IPS DF 19.7 (cell line): ENCODE data around the gene CORIN.

ENCODE experiments used
- DNase-seq: peaks from one replicate; pipeline ENCODE4 v3.0.0-alpha.2; 2013; ENCODE audit warnings: low read depth, low spot score

CORIN gene

GRCh38 chr4:47836641-47837093 is 1.2 kb downstream of the CORIN start:
- DNase-seq, result peak; percentile 69

DNA sequence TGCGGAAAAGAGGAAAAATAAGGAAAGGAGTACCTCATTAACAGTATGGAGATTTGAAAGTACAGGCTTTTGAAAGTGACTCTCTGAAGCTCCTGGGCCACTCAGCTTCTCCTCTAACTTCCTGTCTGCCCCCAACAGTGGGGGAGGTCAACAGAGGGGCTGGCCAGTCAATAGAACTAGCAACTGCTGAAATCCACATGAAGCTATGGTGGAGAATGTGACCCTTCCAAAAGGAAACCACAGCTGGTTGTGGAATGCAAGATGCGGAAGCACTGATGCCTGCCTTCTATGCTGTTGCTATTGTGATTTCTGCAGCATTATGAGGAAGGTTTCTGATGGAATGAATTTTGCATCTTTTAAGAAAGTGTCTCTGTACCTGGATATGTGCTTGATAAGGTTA is 2.4 kb downstream of the CORIN start:
- no peak for DNase-seq

- DNase-seq, result no peak
Measured at GRCh38 chr4:47831026-47831679, 6.7 kb downstream of the CORIN start.

DNA sequence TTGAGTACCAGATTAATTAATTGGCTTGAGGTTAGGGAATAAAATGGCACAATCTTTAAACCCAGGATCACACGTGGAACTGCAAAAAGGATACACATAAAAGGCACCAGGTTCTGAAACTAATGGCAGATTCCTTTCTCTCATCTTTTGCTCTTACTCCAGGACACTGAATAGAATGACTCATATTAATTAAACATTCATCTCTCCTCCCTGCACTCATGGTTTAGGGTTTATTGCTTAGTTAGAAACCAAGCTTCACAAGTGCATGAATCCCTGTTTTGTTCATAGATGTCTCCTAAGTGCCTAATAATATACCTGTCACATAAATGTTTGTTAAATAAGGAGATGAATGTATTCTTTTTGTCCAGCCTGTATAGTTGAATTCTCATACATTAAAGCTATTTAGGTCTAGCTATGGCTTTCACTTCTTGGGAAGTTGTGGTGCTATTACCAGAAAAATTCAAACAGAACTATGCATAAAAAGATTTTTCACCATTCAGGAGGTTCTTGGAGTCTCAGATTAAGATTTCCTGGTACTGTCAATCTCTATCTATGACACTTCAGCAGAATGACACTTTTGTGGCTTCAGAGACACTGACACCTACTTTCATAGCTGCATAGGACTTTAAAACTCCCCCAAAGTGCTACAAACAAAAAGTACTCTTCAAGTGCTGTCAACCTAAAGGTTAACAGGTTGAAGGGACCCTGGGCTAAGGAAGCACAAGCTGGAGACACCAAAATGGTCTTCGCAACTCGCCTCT is 7.4 kb downstream of the CORIN start:
- DNase-seq, result no peak

- no peak for DNase-seq
Measured at GRCh38 chr4:47829438-47829837, 8.4 kb downstream of the CORIN start.

DNA sequence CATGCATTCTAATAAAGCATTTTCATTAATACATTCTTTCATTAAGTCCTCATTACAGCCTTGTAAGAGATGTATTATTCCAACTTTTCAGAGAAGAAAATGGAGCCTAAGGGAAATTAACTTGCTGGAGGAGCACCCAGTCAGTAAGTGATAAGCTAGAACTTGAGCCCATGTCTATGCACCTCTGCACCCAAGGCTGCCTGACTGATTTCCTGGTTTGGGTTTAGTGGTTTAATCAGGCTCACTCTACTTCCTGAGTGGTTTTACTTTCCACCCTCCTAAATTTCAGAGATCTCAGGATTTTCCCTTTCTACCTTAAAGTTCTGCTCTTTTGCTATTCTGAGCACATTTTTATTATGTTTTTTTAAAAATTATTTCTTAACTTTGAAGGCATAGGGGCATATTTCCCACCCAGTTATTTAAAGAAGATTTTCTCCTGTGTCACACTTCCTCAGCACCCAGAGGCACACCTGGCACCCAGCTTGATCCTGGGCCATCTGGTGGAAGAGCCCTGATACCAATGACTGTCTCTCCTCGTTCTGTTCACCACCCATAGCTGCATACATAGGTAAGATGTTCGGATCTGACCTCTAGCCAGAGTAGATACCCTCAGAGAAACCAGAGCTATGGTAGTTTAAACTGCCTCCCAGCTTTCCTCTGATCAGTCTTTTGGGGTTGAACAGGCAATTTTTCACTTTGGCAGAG is 10.4 kb downstream of the CORIN start:
- DNase-seq, result no peak

DNA sequence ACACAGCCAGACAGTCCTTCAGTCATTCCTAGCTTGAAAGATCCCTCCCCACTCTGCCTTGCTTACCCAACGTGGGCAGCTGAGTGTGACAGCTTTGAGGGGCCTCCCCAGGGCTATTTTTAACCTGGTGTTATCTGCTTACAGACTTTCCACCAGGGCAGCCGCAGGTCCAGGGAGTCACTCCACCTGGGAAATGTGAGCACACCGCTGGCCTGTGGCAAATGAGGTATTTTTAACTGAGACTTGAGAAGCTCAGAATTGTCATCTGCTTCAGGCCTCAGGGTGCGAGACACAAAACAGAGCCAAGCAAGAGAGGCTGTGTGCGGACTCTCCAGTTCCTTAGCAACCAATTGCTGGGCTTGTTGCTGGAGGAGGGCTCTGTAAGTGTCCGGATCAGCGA is 13.0 kb downstream of the CORIN start:
- no peak for DNase-seq

- DNase-seq, result no peak
Measured at GRCh38 chr4:47819178-47819577, 18.7 kb downstream of the CORIN start.

DNA sequence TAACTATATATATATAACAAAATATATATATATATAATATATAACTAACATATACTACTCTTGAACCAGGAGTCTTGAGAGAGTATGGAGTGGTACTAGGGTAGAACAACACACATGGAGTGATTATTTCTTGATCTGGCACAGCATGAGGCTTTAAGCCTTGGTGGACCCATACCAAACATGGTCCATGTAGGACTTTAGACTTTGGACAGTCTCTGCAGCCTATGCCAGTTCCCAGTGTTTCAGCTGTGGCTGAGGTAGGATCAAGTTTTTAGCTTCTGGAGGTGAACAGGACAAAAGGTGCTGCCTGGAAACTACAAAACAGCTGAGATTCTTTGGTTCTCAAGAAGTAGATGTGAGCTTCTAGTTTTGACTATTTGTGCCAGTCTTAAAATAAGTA is 20.6 kb downstream of the CORIN start:
- no peak for DNase-seq

DNA sequence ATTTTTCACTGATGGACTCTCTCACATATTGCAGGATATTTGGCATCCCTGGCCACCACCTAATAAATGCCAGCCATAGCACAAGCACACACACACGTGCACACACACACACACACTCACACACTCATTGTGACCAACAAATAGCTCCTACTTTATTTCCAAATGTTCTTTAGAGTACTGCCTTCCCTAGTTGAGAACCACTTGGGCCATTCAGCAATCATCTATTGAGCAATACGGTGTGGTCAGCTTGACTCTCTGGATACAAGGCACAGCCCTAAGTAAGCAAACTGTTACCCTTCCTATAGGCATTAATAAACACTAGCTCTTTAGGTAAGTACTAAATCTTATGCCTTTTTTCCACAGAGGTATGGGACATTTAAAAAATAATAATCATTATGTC is 21.1 kb downstream of the CORIN start:
- no peak for DNase-seq

DNA sequence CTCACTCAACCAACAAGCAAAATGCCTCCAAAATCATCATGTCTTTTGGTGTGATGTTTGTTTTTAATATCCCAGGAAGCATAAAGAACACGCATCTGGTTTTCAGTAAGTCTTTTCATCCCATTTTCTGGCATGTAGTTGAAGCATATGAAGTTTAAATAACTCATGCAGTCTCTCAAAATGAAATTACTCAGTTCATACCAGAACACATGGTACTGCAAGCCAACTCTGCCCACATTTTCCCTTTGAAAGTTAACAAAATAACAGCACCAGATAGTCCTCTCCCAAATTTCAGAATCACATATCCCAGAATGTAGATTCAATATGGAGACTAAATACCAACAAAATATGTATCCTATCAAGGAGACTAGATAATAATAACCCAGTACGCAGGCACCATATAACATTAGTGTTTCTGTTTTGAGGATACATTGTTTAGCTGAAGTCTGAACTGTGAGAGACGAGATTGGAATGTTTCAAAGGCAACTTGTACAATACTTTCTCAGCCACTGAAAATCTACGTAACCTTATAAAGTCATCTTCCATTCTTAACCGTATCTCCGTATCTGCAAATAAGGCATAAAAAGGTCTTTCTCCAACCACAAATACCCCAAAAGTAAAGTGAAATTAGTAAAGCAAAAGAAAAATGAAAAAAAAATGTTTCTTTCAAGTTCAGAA is 23.1 kb downstream of the CORIN start:
- no peak for DNase-seq

DNA sequence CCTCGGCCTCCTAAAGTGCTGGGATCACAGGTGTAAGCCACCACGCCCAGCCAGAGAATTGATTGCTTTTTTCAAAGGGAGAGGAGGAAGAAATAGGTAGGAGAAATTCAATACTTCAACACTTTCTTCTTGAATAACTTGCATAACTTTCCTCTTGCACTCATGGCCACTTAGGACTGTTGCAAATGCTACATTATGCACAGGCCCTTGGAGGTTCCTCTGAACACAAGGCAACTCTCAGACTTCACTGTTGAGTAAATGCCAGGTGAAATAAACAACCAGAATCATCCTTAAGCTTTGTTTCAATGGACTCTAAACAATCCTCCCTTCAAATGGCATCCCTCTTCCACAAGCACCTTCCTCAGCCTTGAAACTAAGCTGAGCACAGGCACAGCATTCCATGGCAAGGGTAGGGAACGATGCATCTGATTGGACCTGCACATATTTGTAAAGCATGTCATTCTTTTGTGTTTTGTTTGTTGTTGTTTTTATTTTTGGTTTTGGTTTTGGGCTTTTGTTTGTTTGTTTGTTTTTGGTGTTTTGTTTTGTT is 28.1 kb downstream of the CORIN start:
- no peak for DNase-seq

GRCh38 chr4:47804598-47804997 is 33.3 kb downstream of the CORIN start:
- DNase-seq, result no peak

DNA sequence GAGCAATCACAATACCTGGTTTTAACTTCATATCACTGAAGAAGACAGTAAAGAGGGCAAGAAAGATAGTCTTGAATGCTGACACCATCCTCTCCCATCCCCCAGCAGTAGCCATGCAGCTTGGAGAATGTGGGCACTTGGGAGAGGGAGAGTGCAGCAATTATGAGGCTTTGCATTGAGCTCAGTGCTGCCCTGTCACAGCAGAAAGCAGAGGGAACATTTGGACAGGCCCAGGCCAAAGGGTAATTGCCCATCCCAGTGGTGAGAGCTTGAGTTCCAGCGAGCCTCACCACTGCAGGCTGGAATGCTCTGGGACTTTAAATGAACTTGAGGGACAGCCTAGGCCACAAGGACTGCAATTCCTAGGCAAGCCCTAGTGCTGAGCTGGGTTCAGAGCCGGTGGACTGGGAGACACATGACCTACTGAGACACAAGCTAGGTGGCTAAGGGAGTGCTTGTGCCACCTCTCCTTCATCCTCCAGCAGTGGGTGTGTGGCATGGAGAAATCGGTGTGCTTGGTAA is 36.3 kb downstream of the CORIN start:
- DNase-seq, result no peak

DNA sequence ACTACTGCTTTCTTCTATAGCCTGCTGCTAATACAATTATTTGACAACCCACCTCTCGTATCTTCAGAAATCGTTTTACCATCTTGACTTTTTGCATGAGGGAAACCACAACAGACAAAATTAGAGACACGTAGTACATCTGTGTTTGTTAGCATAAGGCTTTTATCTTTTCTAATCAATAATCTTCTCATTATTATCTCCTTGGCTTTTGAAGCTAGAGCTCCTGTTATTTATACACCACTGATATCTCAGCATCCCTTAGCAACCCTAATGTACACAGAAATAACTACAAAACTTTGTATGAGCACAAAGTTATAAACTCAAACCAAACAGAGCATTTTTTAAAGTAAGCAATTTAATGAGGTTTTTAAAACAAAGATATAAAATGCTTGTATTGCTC is 39.7 kb downstream of the CORIN start:
- DNase-seq, result no peak

- no peak for DNase-seq
Measured at GRCh38 chr4:47791965-47792364, 45.9 kb downstream of the CORIN start.

- DNase-seq, result no peak
Measured at GRCh38 chr4:47790105-47790504, 47.8 kb downstream of the CORIN start.

- no peak for DNase-seq
Measured at GRCh38 chr4:47788126-47788525, 49.7 kb downstream of the CORIN start.

GRCh38 chr4:47786958-47787370 is 50.9 kb downstream of the CORIN start:
- no peak for DNase-seq

DNA sequence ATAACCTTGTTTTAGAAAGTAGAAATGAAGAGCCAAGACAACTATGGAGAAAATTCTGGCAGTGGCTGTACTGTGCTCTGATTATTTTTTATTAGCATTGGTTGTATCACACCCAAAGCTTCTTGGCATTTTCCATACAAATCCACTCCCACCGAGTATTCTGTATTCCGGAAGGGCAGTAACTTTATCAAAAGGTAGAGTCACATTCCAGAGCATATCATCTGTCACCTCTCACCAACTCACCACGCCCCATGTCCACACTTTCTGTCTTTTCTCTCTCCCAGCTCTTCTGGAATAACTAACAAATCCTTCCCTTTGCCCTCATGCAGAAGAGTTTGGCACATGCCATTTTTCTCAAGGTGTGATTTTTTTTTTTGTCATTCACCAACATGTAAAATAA is 52.7 kb downstream of the CORIN start:
- no peak for DNase-seq

- no peak for DNase-seq
Measured at GRCh38 chr4:47784222-47784621, 53.6 kb downstream of the CORIN start.

DNA sequence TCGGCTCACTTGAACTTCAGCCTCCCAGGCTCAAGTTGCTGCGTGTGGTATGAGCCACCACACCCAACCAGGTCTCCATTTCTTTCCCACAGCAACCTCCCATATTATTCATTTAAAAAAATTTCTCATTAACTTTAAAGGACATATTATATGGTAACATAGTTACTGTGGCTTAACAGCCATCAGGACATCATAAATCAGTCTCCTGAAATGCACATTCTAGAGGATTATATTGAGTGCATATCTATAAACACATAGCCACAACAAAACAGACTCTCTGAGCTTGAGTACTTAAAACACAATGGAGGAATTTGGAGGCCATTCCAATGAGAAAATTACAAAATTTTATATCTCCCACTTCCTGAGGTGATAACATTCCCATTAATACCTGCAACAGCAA is 61.5 kb downstream of the CORIN start:
- DNase-seq, result no peak
